ENCODE data around the gene ADGRA3. TPM values are rescaled to one million over a fixed set of nuclear protein-coding genes. Genes with fewer than 3 reads are reported as not detected.

Gene ADGRA3
- total RNA-seq = 1 to 10 TPM; 1.7 to 2.3 TPM

GRCh38 chr4:22515888-22516541 lies at the start of gene ADGRA3:
TSS of gene ADGRA3 (minus strand) at chr4:22516066. CDS start at chr4:22515784, 282 bp downstream.

Other genes starting within 250 kb of the ADGRA3 start
- gene GBA3, start 176.9 kb upstream of the ADGRA3 start, total RNA-seq = not detected

Data from activated naive CD4-positive, alpha-beta T cell treated with anti-CD3 and anti-CD28 coated beads, Interleukin-2, amount 10 ng/mL, durations not matched to agents 5 hours and 36 hours (primary cell).